Smooth muscle cell (in vitro differentiated cells): ENCODE results near the gene R3HDM4. TPM values are rescaled to one million over a fixed set of nuclear protein-coding genes. Genes with fewer than 3 reads are reported as not detected.

Experiments used
- DNase-seq: peaks from one replicate; lab custom pipeline; 2025; ENCODE audit not compliant: unreplicated experiment; lab: John Stamatoyannopoulos, UW
- H2AFZ ChIP-seq: fragments of 200-600 bp; sonication (generic); 2 replicates; pipeline ENCODE4 v1.6.0; 2016; ENCODE audit warnings: antibody characterized with exemption, low read depth, mild to moderate bottlenecking
- H3F3A ChIP-seq: fragments of 200-600 bp; sonication (generic); 2 replicates; pipeline ENCODE4 v1.6.0; 2017; ENCODE audit warnings: antibody characterized with exemption, low read depth
- H3K27ac ChIP-seq: fragments of 200-600 bp; sonication (generic); 2 replicates; pipeline ENCODE4 v1.5.1; 2016; ENCODE audit warnings: low read depth, mild to moderate bottlenecking
- H3K27me3 ChIP-seq: fragments of 200-600 bp; sonication (generic); 2 replicates; pipeline ENCODE4 v1.6.1; 2016; ENCODE audit warnings: low read depth, mild to moderate bottlenecking
- H3K36me3 ChIP-seq: fragments of 200-600 bp; sonication (generic); 2 replicates; pipeline ENCODE4 v1.5.1; 2016; ENCODE audit warnings: low read depth
- H3K4me1 ChIP-seq: fragments of 200-600 bp; sonication (generic); 2 replicates; pipeline ENCODE4 v1.5.1; 2016; ENCODE audit warnings: low read depth
- H3K4me2 ChIP-seq: fragments of 200-600 bp; sonication (generic); 2 replicates; pipeline ENCODE4 v1.6.0; 2016; ENCODE audit warnings: mild to moderate bottlenecking
- H3K4me3 ChIP-seq: fragments of 200-600 bp; sonication (generic); 2 replicates; pipeline ENCODE4 v1.5.1; 2016; ENCODE audit warnings: mild to moderate bottlenecking
- H3K79me2 ChIP-seq: fragments of 200-600 bp; sonication (generic); 2 replicates; pipeline ENCODE4 v1.6.0; 2016; ENCODE audit warnings: low read depth, mild to moderate bottlenecking
- H3K9ac ChIP-seq: fragments of 200-600 bp; sonication (generic); 2 replicates; pipeline ENCODE4 v1.6.0; 2016; ENCODE audit warnings: low read depth
- H3K9me3 ChIP-seq: fragments of 200-600 bp; sonication (generic); replicated peaks from 2 replicates; pipeline ENCODE4 v1.5.1; 2016; ENCODE audit warnings: low read depth
- H4K20me1 ChIP-seq: fragments of 200-600 bp; sonication (generic); 2 replicates; pipeline ENCODE4 v1.6.0; 2016; ENCODE audit warnings: low read depth
- CTCF ChIP-seq: fragments of 200-600 bp; sonication (generic); IDR thresholded peaks from 2 replicates; pipeline ENCODE4 v1.5.1; 2017; ENCODE audit warnings: borderline replicate concordance, mild to moderate bottlenecking, antibody characterized with exemption; ENCODE audit not compliant: insufficient read depth, poor library complexity, severe bottlenecking
- WGBS: methylation state at CpG from one replicate; pipeline ENCODE4 v1.1.7; 2016; ENCODE audit warnings: low lambda C conversion rate; 5-methylcytosine and 5-hydroxymethylcytosine counted together
- polyA plus RNA-seq: library from polyadenylated mRNA; unstranded; fragments of >200 nt; fragmentation: Nextera tagmentation; extraction: Ambion mirVana; gene quantifications from 2 replicates; pipeline ENCODE4 v1.2.1, GENCODE V29; 2016
- total RNA-seq: library from RNA; depleted of rRNA; stranded (reverse); fragments of >200 nt; gene quantifications from 2 replicates; pipeline ENCODE4 v1.2.3, GENCODE V29; 2014

R3HDM4 gene
- total and polyA plus RNA-seq, 2 experiments from 2014 or later = 42.3 to 69.4 TPM

GRCh38 chr19:889662-890295 lies 23.2 kb downstream of the R3HDM4 start:
- Histone ChIP-seq H3K27me3 (no peaks in the 10 kb centered on the region), H3K4me2 (no peak overlapping the region), H3K4me3 (no peak overlapping the region), H3F3A (peaks cover 5% of the 10 kb centered on the region), H3K36me3 (no peaks in the 10 kb centered on the region), H4K20me1 (peaks cover 32% of the 10 kb centered on the region), H3K79me2 (peaks cover 16% of the 10 kb centered on the region), H2AFZ (no peak overlapping the region), H3K9ac (no peak overlapping the region), H3K27ac (no peak overlapping the region), H3K4me1 (no peaks in the 10 kb centered on the region), H3K9me3 (no peaks in the 10 kb centered on the region)
- no peak for DNase-seq
- WGBS = 99% methylated on average over 25 of the region's 26 CpGs
- no peak for TF ChIP-seq CTCF

GRCh38 chr19:888581-889385 lies 24.2 kb downstream of the R3HDM4 start:
- Histone ChIP-seq H3K9me3 (no peaks in the 10 kb centered on the region), H3K9ac (no peak overlapping the region), H3F3A (peaks cover 3% of the 10 kb centered on the region), H3K27me3 (no peaks in the 10 kb centered on the region), H3K27ac (no peak overlapping the region), H3K4me2 (no peak overlapping the region), H3K4me3 (no peak overlapping the region), H2AFZ (no peak overlapping the region), H3K4me1 (no peaks in the 10 kb centered on the region), H3K36me3 (no peaks in the 10 kb centered on the region), H4K20me1 (peaks cover 42% of the 10 kb centered on the region), H3K79me2 (peaks cover 16% of the 10 kb centered on the region)
- no peak for TF ChIP-seq CTCF
- DNase-seq = no peak
- 99% methylated on average over 30 of the region's 30 CpGs for WGBS

DNA sequence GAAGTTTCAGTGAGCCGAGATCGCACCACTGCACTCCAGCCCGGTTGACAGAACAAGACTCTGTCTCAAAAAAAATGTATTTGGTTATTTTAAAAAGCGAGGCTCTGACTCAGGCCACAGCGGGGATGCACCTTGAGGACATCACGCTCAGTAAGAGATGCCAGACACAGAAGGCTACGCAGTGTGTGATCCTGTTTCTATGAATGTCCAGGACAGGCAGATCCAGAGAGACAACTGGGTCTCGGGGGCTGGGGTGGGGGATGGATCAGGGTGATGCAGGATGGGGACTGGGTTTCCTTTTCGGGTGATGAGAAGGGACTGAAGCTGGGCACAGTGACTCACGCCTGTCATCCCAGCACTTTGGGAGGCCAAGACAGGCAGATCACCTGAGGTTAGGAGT lies 25.4 kb downstream of the R3HDM4 start:
- Histone ChIP-seq H3K4me3 (no peak overlapping the region), H2AFZ (no peak overlapping the region), H3K79me2 (peaks cover 16% of the 10 kb centered on the region), H3K36me3 (no peaks in the 10 kb centered on the region), H3K9ac (no peak overlapping the region), H3K9me3 (no peaks in the 10 kb centered on the region), H3K27me3 (no peaks in the 10 kb centered on the region), H4K20me1 (peaks cover 50% of the 10 kb centered on the region), H3K4me2 (no peak overlapping the region), H3K4me1 (no peaks in the 10 kb centered on the region), H3K27ac (no peak overlapping the region), H3F3A (no peaks in the 10 kb centered on the region)
- no peak for DNase-seq
- WGBS = 99% methylated on average over 9 of the region's 10 CpGs
- no peak for TF ChIP-seq CTCF
